Measurements from ENCODE around the gene LIN9. TPM values are rescaled to one million over a fixed set of nuclear protein-coding genes. Genes with fewer than 3 reads are reported as not detected.

Gene LIN9
- total and polyA plus RNA-seq, 2 donors (not counting 3 experiments of a cell fraction or from before 2014, with no cell fraction given), result 2.5 to 7.6 TPM

DNA sequence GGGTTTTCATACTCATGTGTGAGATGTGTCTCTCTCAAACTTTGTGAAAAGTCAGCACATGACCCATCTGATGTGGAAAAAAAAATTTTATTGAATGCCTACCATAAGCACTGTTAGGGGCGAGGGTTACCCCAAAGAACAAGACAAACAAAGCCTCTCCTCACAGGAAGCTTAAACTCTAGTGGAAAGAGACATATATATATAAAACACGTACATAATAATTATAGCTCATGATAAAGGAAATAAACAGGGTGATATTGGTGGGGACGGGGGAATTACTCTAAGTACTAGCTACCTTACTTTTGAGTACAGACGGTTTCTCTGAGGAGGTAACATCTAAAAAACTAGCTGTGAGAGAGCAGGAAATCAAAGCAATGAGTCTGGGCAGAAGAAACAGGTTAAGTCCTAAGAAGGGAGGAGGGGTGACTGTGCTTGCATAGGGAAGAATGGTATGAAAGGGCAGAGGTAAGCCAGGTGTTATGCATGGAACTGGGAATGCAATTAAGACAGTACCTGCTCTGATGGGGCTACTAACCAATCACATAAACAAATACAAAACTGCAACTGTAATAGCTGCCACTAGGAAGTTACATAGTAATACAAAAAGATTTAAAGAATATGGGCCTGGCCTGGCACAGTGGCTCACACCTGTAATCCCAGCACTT lies 4.5 kb downstream of the LIN9 start:
- DNase-seq (ENCODE audit: low read depth, low spot score) (no peak), FAIRE-seq (no peak)
- no peaks in the 10 kb centered on the region for H3K9me1 ChIP-seq (replicated peaks; ENCODE audit: control insufficient read depth, extremely low read depth, insufficient read depth, low read length)
- H3K36me3 ChIP-seq (ENCODE audit: control insufficient read depth in 2 of 2, extremely low read depth in 1 of 2, insufficient read depth in 2 of 2, low read length in 2 of 2), result peaks cover 0 to 3% of the 10 kb centered on the region in 2 experiments
- H3K79me2 ChIP-seq (ENCODE audit: control insufficient read depth, insufficient read depth, low read length), result peaks cover 68% of the 10 kb centered on the region
- H3K9me3 ChIP-seq (replicated peaks; ENCODE audit: control insufficient read depth, insufficient read depth, low read length), result no peaks in the 10 kb centered on the region
- H3K9ac ChIP-seq (replicated peaks; ENCODE audit: extremely low read depth, insufficient read depth, low read length), result no peak overlapping the region
- no peaks in the 10 kb centered on the region for H3K27me3 ChIP-seq (ENCODE audit: control insufficient read depth in 2 of 2, insufficient read depth in 2 of 2, low read length in 2 of 2)
- H3K27ac ChIP-seq (ENCODE audit: insufficient read depth, low read depth, low read length), result no peak overlapping the region
- dilution Hi-C loops (cut with MboI; ENCODE audit: extremely low pct_ligation_motif_present, low sequenced_read_pairs), result no loop called here
- H4K20me1 ChIP-seq (replicated peaks; ENCODE audit: control insufficient read depth, extremely low read depth, insufficient read depth, low read length), result no peaks in the 10 kb centered on the region
- TF ChIP-seq, protein P1, sequence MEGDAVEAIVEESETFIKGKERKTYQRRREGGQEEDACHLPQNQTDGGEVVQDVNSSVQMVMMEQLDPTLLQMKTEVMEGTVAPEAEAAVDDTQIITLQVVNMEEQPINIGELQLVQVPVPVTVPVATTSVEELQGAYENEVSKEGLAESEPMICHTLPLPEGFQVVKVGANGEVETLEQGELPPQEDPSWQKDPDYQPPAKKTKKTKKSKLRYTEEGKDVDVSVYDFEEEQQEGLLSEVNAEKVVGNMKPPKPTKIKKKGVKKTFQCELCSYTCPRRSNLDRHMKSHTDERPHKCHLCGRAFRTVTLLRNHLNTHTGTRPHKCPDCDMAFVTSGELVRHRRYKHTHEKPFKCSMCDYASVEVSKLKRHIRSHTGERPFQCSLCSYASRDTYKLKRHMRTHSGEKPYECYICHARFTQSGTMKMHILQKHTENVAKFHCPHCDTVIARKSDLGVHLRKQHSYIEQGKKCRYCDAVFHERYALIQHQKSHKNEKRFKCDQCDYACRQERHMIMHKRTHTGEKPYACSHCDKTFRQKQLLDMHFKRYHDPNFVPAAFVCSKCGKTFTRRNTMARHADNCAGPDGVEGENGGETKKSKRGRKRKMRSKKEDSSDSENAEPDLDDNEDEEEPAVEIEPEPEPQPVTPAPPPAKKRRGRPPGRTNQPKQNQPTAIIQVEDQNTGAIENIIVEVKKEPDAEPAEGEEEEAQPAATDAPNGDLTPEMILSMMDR (IDR thresholded peaks at IDR 0.05; ENCODE audit: extremely low read depth in 1 of 2, insufficient read depth in 1 of 2, low read depth in 1 of 2, low read length in 2 of 2), result no peak
- TF ChIP-seq EZH2 (IDR thresholded peaks at IDR 0.05; ENCODE audit: borderline replicate concordance, low read depth, low read length, severe bottlenecking), result no peak
- no peak for TF ChIP-seq POLR2AphosphoS5 (IDR thresholded peaks at IDR 0.05; ENCODE audit: insufficient read depth, low read depth, low read length)
- no peak for TF ChIP-seq GATA2 (IDR thresholded peaks at IDR 0.05; ENCODE audit: insufficient read depth, insufficient read length, low read depth, low read length)
- no peak for TF ChIP-seq POLR2A (IDR thresholded peaks at IDR 0.05; ENCODE audit: low read depth, low read length)
- TF ChIP-seq, protein P2, sequence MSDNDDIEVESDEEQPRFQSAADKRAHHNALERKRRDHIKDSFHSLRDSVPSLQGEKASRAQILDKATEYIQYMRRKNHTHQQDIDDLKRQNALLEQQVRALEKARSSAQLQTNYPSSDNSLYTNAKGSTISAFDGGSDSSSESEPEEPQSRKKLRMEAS (IDR thresholded peaks at IDR 0.05; ENCODE audit: insufficient read depth, insufficient read length), result no peak
- TF ChIP-seq FOS (IDR thresholded peaks at IDR 0.05; ENCODE audit: borderline replicate concordance, insufficient read depth, low read length), result no peak
- no peak for TF ChIP-seq MYC (IDR thresholded peaks at IDR 0.05; ENCODE audit: low read depth, low read length)
- TF ChIP-seq JUN (IDR thresholded peaks at IDR 0.05; ENCODE audit: borderline replicate concordance, insufficient read depth, insufficient read length, low read depth), result no peak
- BruUV-seq (replicated peaks), result no TSS peak
- POLR2A ChIA-PET, result no interaction called here
- intact Hi-C loops (cut with micrococcal nuclease), result no loop called here
- H3K4me3 ChIP-seq (replicated peaks in 1 of 3; ENCODE audit: insufficient read depth in 1 of 3, low read depth in 1 of 3, low read length in 3 of 3), result no peak overlapping the region
- no peak overlapping the region for H3K4me2 ChIP-seq (ENCODE audit: insufficient read depth, low read length)
- CTCF ChIA-PET, result interaction anchor here (1.9 to 2.9 kb wide), 2 partner anchors 28 to 179 kb away, joined by 6 to 9 read pairs; no protein-coding TSS in a partner anchor
- no peak overlapping the region for H2AFZ ChIP-seq (ENCODE audit: low read depth, low read length)
- peaks cover 8% of the 10 kb centered on the region for H3K4me1 ChIP-seq (ENCODE audit: control insufficient read depth, extremely low read depth, insufficient read depth, low read length)

All from endothelial cell of umbilical vein (primary cell).